Left cardiac atrium (tissue), 4 donors: ENCODE measurements around the gene CDKL4. TPM values are rescaled to one million over a fixed set of nuclear protein-coding genes. Genes with fewer than 3 reads are reported as not detected.
"Not testable (repeated sequence)": the region's sequence is repeated elsewhere in the genome, so short reads cannot be mapped to it uniquely, and the experiment has no call there.

Source experiments
- ATAC-seq, 2 donors: fragments of 200-7000 bp; cut with Tn5 transposase; one replicate each; pipeline ENCODE4 v1.9.1; 2020; ENCODE audit warnings: mild to moderate bottlenecking in 2 of 2, moderate library complexity in 2 of 2
- DNase-seq: peaks from one replicate; pipeline ENCODE4 v3.0.0-alpha.2; 2020
- intact Hi-C, 2 donors: fragments of 100-400 bp; cut with DNase I; formaldehyde crosslinking; loops; one replicate each; pipeline versions ENCODE4 v1.14.1 to v1.15.1; 2022 to 2023
- long read RNA-seq: library from polyadenylated mRNA; unstranded; transcript quantifications from one replicate; pipeline ENCODE4 v2.0.0, GENCODE V29; 2021
- total RNA-seq, 2 donors: library from RNA; stranded (reverse); fragmentation: NEBNext Ultra II Directional; extraction: Animal tissue kit (Norgen Biotek cat#: 25700); gene quantifications; one replicate each; pipeline ENCODE4 v1.2.1, GENCODE V29; 2021
- donor health status: DM: no; HTN: yes; CAD: no.
- donor health status: DM: no; HTN: yes; CAD: no; lungs with severe emphysema.
- donor health status: DM: yes; HTN: yes; CAD: no.
- donor health status: Dilated cardiomyopathy.

CDKL4 gene
- under 1 TPM; 0.84 to 0.88 TPM for total RNA-seq
- long read RNA-seq: 0 reads

- DNase-seq (no peak), ATAC-seq (peak; percentile 29 to 67)
- intact Hi-C loops: no loop called here
Measured at GRCh38 chr2:39243469-39244123, at the start of gene CDKL4. Gene CDKL4, minus strand, starts transcription at chr2:39243970.

- no peak for DNase-seq
- intact Hi-C loops: no loop called here
- ATAC-seq: no peak
Measured at GRCh38 chr2:39290433-39290832, 46.7 kb upstream of the CDKL4 start.

- DNase-seq: no peak
- no peak for ATAC-seq
- intact Hi-C loops: no loop called here
Measured at GRCh38 chr2:39289609-39290008, 45.8 kb upstream of the CDKL4 start.

GRCh38 chr2:39283561-39283960 is 39.8 kb upstream of the CDKL4 start:
- ATAC-seq (no peak), DNase-seq (no peak)
- intact Hi-C loops: no loop called here

DNA sequence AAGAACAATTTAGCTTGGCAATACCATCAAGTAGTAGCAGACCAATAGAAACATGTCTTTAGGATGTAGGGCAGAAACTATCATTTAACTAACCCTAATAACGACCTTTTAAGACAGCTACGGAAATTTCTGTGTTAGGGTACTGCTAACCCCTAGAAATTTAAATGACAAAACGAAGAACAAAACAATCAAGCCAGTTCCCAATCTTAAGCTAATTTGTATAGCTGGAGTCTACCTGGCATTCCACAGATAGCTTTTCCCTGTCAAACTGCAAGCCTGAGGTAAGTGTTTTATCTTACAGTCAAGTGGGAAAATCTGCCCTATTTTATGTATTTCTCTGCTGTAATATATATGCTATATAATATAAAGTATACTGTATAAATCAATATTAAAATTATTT is 37.6 kb upstream of the CDKL4 start:
- DNase-seq (no peak), ATAC-seq (no peak)
- intact Hi-C loops: no loop called here

GRCh38 chr2:39275016-39275415 is 31.2 kb upstream of the CDKL4 start:
- DNase-seq (no peak), ATAC-seq (peak in 1 of 2 donors; percentile 71)
- intact Hi-C loops: no loop called here

GRCh38 chr2:39269941-39270340 is 26.2 kb upstream of the CDKL4 start:
- no peak for ATAC-seq
- DNase-seq: no peak
- intact Hi-C loops: no loop called here

DNA sequence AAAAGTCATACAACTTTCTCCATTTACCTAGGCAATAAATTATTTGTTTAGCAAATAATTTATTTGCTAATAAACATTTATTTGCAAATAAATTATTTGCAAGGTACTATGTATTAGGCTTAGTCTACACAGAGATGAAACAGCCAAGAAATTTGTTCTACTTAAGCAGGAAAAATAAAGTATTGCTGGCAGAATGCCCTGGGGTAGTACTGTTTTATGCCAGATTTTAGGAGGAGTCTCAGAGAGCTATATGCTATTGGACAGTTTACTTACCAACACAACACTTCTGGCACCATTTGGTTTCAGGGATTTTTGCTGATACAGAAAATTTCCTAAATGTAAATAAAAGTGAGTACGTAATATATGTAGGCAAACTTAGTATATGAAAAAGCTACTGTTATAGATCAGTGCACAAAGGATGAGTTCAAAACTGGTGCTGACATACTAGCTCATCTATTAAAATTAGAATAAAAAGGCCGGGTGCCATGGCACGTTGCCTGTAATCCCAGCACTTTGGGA is 23.2 kb upstream of the CDKL4 start:
- no peak for ATAC-seq

DNA sequence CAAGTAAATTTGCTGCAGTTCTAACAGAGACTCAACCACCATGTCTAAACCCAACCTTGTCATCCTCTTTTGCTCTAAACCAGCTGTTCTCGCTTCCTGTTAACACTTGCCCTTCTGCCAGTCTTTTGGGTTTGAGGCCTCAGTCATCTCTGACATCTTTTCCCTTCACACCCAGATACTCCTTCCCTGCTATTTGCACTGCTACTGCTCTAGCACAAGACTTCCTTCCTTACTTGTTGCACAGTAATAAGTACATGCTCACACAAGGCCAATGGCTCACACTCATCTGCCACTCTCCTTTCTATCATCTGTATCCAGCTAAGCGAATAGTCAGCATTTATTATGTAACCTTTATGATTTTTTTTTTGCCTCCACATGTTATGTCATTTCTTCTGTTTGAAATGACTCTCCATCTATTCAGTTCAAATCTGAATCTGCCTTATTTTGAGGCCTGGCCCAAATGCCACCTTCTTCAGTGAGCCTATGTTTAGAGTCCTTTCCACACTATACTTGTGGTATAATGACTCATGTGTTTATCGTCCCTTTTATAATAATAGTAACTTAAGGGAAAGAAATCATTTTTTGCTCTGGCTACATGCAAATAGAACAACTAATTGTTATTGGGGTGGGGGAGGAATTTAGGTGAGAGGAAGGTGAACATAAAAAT is 22.5 kb upstream of the CDKL4 start:
- DNase-seq (no peak), ATAC-seq (no peak)
- intact Hi-C loops: no loop called here

More for the DNA sequence above, 23.2 kb upstream of the CDKL4 start:
- intact Hi-C loops: no loop called here
- DNase-seq: no peak

GRCh38 chr2:39265315-39265714 is 21.5 kb upstream of the CDKL4 start:
- DNase-seq (no peak), ATAC-seq (no peak)
- intact Hi-C loops: no loop called here

- intact Hi-C loops: no loop called here
- ATAC-seq: no peak
- DNase-seq: no peak
Measured at GRCh38 chr2:39264733-39265132, 21.0 kb upstream of the CDKL4 start.

DNA sequence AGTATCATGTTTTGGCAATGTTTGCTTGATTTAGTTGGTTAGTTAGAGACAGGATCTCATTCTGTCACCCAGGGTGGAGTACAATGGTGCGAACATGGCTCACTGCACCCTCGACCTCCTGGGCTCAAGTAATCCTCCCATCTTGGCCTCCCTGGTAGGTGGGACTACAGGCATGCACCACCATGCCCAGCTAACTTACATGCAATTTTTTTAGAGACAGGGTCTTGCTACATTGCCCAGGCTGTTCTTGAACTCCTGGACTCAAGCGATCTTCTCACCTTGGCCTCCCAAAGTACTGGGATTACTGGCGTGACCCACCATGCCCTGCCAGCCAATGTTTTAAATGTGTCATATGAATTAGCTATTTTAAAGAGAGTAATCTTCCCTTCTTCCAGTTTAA is 16.3 kb upstream of the CDKL4 start:
- intact Hi-C loops: no loop called here
- DNase-seq (no peak), ATAC-seq (no peak)

GRCh38 chr2:39256040-39256439 is 12.3 kb upstream of the CDKL4 start:
- intact Hi-C loops: no loop called here
- ATAC-seq: no peak
- DNase-seq: no peak

DNA sequence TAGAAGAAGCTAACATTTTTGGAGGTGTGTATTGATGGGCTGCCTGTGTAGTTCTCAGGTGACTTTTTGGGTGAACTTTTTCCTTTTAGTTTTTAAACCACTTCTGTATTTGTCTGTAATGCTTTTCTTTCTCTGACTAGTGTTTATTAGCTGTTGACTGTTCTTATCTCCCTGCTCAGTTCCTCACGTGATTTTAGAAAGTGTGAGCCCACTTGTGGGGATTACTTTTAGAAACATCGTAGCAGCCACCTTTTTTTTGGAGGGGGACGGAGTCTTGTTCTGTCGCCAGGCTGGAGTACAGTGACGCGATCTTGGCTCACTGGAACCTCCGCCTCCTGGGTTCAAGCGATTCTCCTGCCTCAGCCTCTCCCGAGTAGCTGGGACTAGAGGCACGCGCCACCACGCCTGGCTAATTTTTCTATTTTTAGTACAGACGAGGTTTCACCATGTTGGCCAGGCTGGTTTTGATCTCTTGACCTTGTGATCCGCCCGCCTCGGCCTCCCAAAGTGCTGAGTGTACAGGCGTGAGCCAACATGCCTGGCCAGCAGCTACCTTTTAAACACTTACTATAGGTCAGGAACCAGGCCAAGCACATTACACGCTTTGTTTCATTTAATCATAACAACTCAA is 9.2 kb upstream of the CDKL4 start:
- ATAC-seq (peak in 1 of 2 donors; percentile 65), DNase-seq (peak; percentile 33)
- intact Hi-C loops: no loop called here

DNA sequence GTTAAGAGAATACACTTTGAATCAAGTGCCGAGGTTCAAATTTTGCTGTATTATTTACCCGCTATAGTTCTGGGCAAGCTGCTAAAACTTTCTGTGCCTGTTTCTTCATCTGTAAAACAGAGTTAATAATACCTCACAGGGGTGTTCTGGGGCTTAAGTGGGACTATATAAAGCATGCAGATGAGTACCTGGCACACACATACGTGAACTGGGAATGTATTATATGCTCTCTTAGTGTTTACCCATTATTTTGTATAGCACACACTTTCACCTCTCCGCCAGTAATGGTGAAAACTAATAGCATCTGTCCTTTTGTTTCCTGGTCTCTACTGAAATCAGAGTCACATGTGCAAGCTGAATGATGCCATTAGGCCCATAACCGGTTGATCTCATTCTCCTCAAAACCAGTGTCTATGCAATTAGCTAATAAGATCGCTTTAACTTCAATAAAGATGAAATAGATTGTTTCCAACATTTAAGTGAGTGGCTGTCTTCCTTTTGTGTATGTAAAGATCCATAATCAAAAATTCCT is 3.8 kb upstream of the CDKL4 start:
- intact Hi-C loops: no loop called here
- no peak for DNase-seq
- ATAC-seq: no peak

DNA sequence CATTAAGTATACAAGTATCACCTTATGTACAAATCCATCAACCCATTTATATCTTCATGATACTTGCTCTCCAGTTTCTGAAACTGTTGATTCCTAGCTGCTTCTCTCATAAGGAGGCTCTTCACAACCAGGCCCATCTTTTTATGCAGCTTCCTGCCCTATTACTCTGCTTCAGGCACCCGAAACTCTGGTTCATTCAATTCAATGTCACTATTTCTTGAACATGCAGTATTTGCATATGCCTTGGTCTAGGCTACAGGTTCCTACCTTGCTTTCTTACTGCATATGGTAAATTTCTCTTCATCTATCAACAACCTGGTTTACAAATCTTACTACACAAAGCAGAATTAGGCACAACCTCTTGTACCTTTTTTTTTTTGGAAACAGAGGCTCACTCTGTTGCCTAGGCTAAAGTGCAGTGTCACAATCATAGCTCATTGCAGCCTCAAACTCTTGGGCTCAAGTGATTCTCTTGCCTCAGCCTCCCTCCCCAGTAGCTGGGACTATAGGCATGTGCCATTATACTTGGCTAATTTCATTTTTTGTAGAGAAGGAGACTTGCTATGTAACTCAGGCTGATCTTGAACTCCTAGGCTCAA is 2.7 kb upstream of the CDKL4 start:
- intact Hi-C loops: no loop called here
- ATAC-seq (no peak), DNase-seq (no peak)

DNA sequence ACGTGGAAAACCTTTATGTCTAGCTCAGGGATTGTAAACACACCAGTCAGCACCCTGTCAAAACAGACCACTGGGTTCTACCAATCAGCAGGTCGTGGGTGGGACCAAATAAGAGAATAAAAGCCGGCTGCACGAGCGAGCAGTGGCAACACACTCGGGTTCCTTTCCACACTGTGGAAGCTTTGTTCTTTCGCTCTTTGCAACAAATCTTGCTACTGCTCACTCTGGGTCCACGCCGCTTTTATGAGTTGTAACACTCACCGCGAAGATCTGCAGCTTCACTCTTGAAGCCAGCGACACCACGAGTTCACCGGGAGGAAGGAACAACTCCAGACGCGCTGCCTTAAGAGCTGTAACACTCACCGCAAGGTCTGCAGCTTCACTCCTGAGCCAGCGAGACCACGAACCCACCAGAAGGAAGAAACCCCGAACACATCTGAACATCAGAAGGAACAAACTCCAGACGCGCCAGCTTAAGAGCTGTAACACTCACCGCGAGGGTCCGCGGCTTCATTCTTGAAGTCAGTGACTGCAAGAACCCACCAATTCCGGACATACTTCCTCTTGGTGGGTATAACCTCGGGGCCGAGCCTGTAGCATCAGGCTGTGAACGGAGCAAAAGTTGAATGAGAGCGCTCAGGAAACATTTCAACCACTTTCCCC is 1.3 kb upstream of the CDKL4 start:
- intact Hi-C loops, DNase-seq, ATAC-seq: not testable (repeated sequence)

GRCh38 chr2:39244241-39244862 is 582 bp upstream of the CDKL4 start:
- DNase-seq, intact Hi-C loops, ATAC-seq: not testable (repeated sequence)

- intact Hi-C loops: no loop called here
- DNase-seq (no peak), ATAC-seq (peak in 1 of 2 donors; percentile 34)
Measured at GRCh38 chr2:39241588-39241987, 2.2 kb downstream of the CDKL4 start.
